ENCODE measurements around the gene KREMEN1.

DNA sequence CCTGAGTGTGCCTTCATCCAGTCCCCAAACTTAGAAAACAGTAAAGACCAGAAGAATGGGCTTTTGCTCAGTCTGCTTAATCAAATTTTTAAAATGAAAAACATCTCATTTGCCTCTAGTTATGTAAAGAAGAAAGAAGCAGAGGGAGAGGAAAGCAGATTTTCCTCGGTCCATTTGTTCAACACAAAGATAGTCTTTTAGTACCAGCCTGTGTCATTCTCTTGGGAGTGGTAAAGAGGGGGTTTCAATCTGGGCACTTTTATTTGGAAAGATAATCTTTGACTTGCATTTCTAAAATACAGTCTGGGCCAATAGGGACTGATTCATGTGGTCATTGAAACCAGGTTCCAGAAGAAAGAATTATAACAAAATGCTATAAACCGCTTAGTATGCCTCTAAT, 29.5 kb downstream of the KREMEN1 start:
- TF ChIP-seq, protein P1, sequence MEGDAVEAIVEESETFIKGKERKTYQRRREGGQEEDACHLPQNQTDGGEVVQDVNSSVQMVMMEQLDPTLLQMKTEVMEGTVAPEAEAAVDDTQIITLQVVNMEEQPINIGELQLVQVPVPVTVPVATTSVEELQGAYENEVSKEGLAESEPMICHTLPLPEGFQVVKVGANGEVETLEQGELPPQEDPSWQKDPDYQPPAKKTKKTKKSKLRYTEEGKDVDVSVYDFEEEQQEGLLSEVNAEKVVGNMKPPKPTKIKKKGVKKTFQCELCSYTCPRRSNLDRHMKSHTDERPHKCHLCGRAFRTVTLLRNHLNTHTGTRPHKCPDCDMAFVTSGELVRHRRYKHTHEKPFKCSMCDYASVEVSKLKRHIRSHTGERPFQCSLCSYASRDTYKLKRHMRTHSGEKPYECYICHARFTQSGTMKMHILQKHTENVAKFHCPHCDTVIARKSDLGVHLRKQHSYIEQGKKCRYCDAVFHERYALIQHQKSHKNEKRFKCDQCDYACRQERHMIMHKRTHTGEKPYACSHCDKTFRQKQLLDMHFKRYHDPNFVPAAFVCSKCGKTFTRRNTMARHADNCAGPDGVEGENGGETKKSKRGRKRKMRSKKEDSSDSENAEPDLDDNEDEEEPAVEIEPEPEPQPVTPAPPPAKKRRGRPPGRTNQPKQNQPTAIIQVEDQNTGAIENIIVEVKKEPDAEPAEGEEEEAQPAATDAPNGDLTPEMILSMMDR (IDR thresholded peaks at IDR 0.05; ENCODE audit: borderline replicate concordance, extremely low read depth, low read length, poor library complexity, severe bottlenecking): no peak
- TF ChIP-seq EZH2 (IDR thresholded peaks at IDR 0.05; ENCODE audit: borderline replicate concordance, low read depth, low read length, severe bottlenecking): no peak

Measured in DND-41 (cell line).